Subcutaneous adipose tissue (tissue), 4 donors: ENCODE results near the gene SHISAL1. TPM values are rescaled to one million over a fixed set of nuclear protein-coding genes. Genes with fewer than 3 reads are reported as not detected.

Source experiments
- CTCF ChIP-seq: fragments of 450-650 bp; IDR thresholded peaks from one replicate; pipeline ENCODE4 v1.5.1; 2016; ENCODE audit warnings: low read depth, mild to moderate bottlenecking, control low read depth, antibody characterized with exemption, moderate library complexity
- total RNA-seq, 4 donors: library from RNA; depleted of rRNA; stranded (reverse); fragments of >200 nt; gene quantifications; one replicate each; pipeline ENCODE4 v1.1.0, GENCODE V29; 2016

SHISAL1 gene
- total RNA-seq, 4 donors from 2014 or later: 0.34 to 0.49 (median 0.44) TPM; not detected in 1

GRCh38 chr22:44335903-44336803 lies 23.4 kb upstream of the SHISAL1 start:
- TF ChIP-seq CTCF: no peak

- TF ChIP-seq CTCF: no peak
Measured at GRCh38 chr22:44335066-44335839, 22.5 kb upstream of the SHISAL1 start.

- TF ChIP-seq CTCF: no peak
Measured at GRCh38 chr22:44333847-44334635, 21.3 kb upstream of the SHISAL1 start.

- no peak for TF ChIP-seq CTCF
Measured at GRCh38 chr22:44332946-44333345, 20.2 kb upstream of the SHISAL1 start.

- no peak for TF ChIP-seq CTCF
Measured at GRCh38 chr22:44331881-44332714, 19.3 kb upstream of the SHISAL1 start.

GRCh38 chr22:44330744-44331660 lies 18.3 kb upstream of the SHISAL1 start:
- TF ChIP-seq CTCF: no peak
